Heart left ventricle (tissue), 16 donors: ENCODE data around the gene PIN4. TPM values are rescaled to one million over a fixed set of nuclear protein-coding genes. Genes with fewer than 3 reads are reported as not detected.

ENCODE experiments used
- ATAC-seq, 4 donors: fragments of 200-7000 bp; cut with Tn5 transposase; one replicate each; pipeline ENCODE4 v1.9.1; 2020 to 2022; ENCODE audit warnings: moderate library complexity in 4 of 4, mild to moderate bottlenecking in 3 of 4, moderate number of reproducible peaks in 1 of 4
- DNase-seq, 5 donors: peaks; one replicate each; pipeline ENCODE4 v3.0.0-alpha.2; 2020
- H3K27ac ChIP-seq, 12 donors: fragments of 200-600 bp; sonication (generic) in 4 of 12; one replicate each; pipeline versions ENCODE4 v1.5.0 to v1.8.0; 2016 to 2022; ENCODE audit warnings: mild to moderate bottlenecking in 2 of 12
- H3K27me3 ChIP-seq, 9 donors: fragments of 200-600 bp; sonication (generic) in 2 of 9; one replicate each; pipeline versions ENCODE4 v1.5.1 to v1.8.0; 2016 to 2022; ENCODE audit warnings: mild to moderate bottlenecking in 3 of 9
- H3K36me3 ChIP-seq, 9 donors: fragments of 200-600 bp; sonication (generic) in 2 of 9; one replicate each; pipeline versions ENCODE4 v1.5.0 to v1.8.0; 2018 to 2022; ENCODE audit warnings: mild to moderate bottlenecking in 2 of 9
- H3K4me1 ChIP-seq, 12 donors: fragments of 200-600 bp; sonication (generic) in 4 of 12; one replicate each; pipeline versions ENCODE4 v1.5.0 to v1.8.0; 2016 to 2022; ENCODE audit warnings: mild to moderate bottlenecking in 3 of 12
- H3K4me3 ChIP-seq, 12 donors: fragments of 200-600 bp; sonication (generic) in 4 of 12; one replicate each; pipeline versions ENCODE4 v1.5.0 to v1.8.0; 2017 to 2022; ENCODE audit warnings: mild to moderate bottlenecking in 9 of 12, moderate library complexity in 4 of 12
- H3K9me3 ChIP-seq, 12 donors: fragments of 200-600 bp; sonication (generic) in 4 of 12; one replicate each; pipeline versions ENCODE4 v1.5.0 to v1.8.0; 2016 to 2022; ENCODE audit warnings: mild to moderate bottlenecking in 1 of 12
- CTCF ChIP-seq, 12 donors: fragments of 200-600 bp; sonication (generic) in 4 of 12; IDR thresholded peaks; one replicate each; pipeline versions ENCODE4 v1.5.0 to v1.8.0; 2018 to 2022; ENCODE audit warnings: antibody characterized with exemption in 12 of 12, mild to moderate bottlenecking in 5 of 12
- POLR2A ChIP-seq, 2 donors: fragments of 450-650 bp; IDR thresholded peaks; one replicate each; pipeline ENCODE4 v1.6.1; 2017; ENCODE audit warnings: antibody characterized with exemption in 2 of 2, mild to moderate bottlenecking in 2 of 2, moderate library complexity in 2 of 2
- WGBS, 4 donors: extraction: QIAGEN DNeasy Blood & Tissue Kit in 2 of 4; methylation state at CpG; one replicate each; pipeline versions ENCODE4 v1.1.5 to v1.1.7; 2013 to 2018; 5-methylcytosine and 5-hydroxymethylcytosine counted together
- intact Hi-C, 10 donors: fragments of 100-400 bp; cut with DNase I; formaldehyde crosslinking; loops; one replicate each; pipeline versions ENCODE4 v1.11.1 to v1.14.2; 2022
- polyA plus RNA-seq, 2 donors: library from polyadenylated mRNA; stranded (reverse); fragments of 200-250 nt; gene quantifications; one replicate each; pipeline ENCODE4 v1.2.3, GENCODE V29; 2013
- total RNA-seq, 9 donors: library from RNA; depleted of rRNA in 2 of 9; stranded (reverse); fragments of >200 nt in 2 of 9; fragmentation: NEBNext Ultra II Directional in 3 of 9; extraction: Animal tissue kit (Norgen Biotek cat#: 25700) in 3 of 9; gene quantifications; one replicate each; pipeline versions ENCODE4 v1.1.0 to v1.2.4, GENCODE V29; 2016 to 2023
- donor health status: ischemic (EF 13 %, LVEDD 7.1; RV severe dilation, severe dysfunction).
- donor health status: healthy with polysubstance abuse.
- donor health status: DM: no; HTN: yes; CAD: no.
- donor health status: DM: no; HTN: no; CAD: no.
- donor health status: ischemic (EF 25% LVEDD 6.9; RV normal size, moderate dysfunction).
- donor health status: ischemic (EF 25% LVEDD 5.7; RV mildly dilated, moderate dysfunction).
- donor health status: healthy.
- donor health status: DM: yes; HTN: yes; CAD: no.
- donor health status: ischemic (EF 35%, LVEDD 5.7; RV mildly dilated, moderate dysfunction).
- donor health status: nonischemic (EF 11% LVEDD 7.7; RV severe dilation, severe dysfunction).
- donor health status: DM: yes; HTN: yes; CAD: no.
- donor health status: PGD.
- donor health status: ischemic (EF 29% LVEDD 5.4; RV normal size, mild dysfunction).
- donor health status: nonischemic (EF 23%, LVEDD 6.1; RV moderate dilation, normal function).

PIN4 gene
- total and polyA plus RNA-seq, 11 donors: 8.4 to 41.5 (median 10.9) TPM

GRCh38 chrX:72238183-72238582 lies 56.6 kb downstream of the PIN4 start:
- Histone ChIP-seq H3K9me3 (no peaks in the 10 kb centered on the region), H3K36me3 (no peaks in the 10 kb centered on the region), H3K27ac (no peak overlapping the region), H3K4me3 (peak overlapping the region in 2 of 12 donors; percentile 47 to 56), H3K27me3 (no peaks in the 10 kb centered on the region), H3K4me1 (peaks cover 0 to 5% (median 0%) of the 10 kb centered on the region in 12 donors)
- DNase-seq (no peak), ATAC-seq (no peak)
- TF ChIP-seq CTCF (IDR thresholded peaks at IDR 0.05) (no peak), POLR2A (IDR thresholded peaks at IDR 0.05) (no peak)
- 24 to 47% (median 38%) methylated on average over 6 of the region's 6 CpGs for WGBS, 4 donors
- intact Hi-C loops: no loop called here

GRCh38 chrX:72238721-72239475 lies 57.3 kb downstream of the PIN4 start, which contains the start of gene ERCC6L:
Gene ERCC6L (minus strand): TSS chrX:72239027. CDS start chrX:72238911, 116 bp downstream.
- peaks cover 0 to 12% (median 0%) of the 10 kb centered on the region in 12 donors for H3K4me1 ChIP-seq
- peak within 1 kb of the TSS in 2 of 12 donors; percentile 18 to 37 for H3K27ac ChIP-seq
- no peaks in the 10 kb centered on the region for H3K36me3 ChIP-seq
- DNase-seq: peak; percentile 85 to 93 (median 90)
- no peaks in the 10 kb centered on the region for H3K9me3 ChIP-seq
- peak within 1 kb of the TSS in 10 of 12 donors; percentile 29 to 56 (median 38) for H3K4me3 ChIP-seq
- intact Hi-C loops: no loop called here
- TF ChIP-seq CTCF (IDR thresholded peaks at IDR 0.05) (no peak), POLR2A (IDR thresholded peaks at IDR 0.05) (peak in 1 of 2 donors; percentile 33)
- H3K27me3 ChIP-seq: no peaks in the 10 kb centered on the region
- ATAC-seq: peak; percentile 97 to 100 (median 99)
- WGBS, 4 donors: 1 to 50% (median 21%) methylated on average over 26 to 59 of the region's 59 CpGs

- Histone ChIP-seq H3K4me1 (peaks cover 0 to 12% (median 0%) of the 10 kb centered on the region in 12 donors), H3K4me3 (no peak overlapping the region), H3K36me3 (no peaks in the 10 kb centered on the region), H3K27me3 (no peaks in the 10 kb centered on the region), H3K9me3 (no peaks in the 10 kb centered on the region), H3K27ac (no peak overlapping the region)
- TF ChIP-seq CTCF (IDR thresholded peaks at IDR 0.05) (no peak), POLR2A (IDR thresholded peaks at IDR 0.05) (no peak)
- intact Hi-C loops: loop anchor here in 5 of 10 donors (10.0 kb wide), 1 partner anchor 304 kb away; no protein-coding TSS in a partner anchor
- DNase-seq: no peak
- 93 to 96% (median 94%) methylated on average over 4 of the region's 4 CpGs for whole genome bisulfite sequencing, 4 donors
- no peak for ATAC-seq
Observed at GRCh38 chrX:72240976-72241375, 59.4 kb downstream of the PIN4 start.

- Histone ChIP-seq H3K27me3 (no peaks in the 10 kb centered on the region), H3K4me3 (no peak overlapping the region), H3K27ac (no peak overlapping the region), H3K36me3 (no peaks in the 10 kb centered on the region), H3K4me1 (peaks cover 0 to 8% (median 0%) of the 10 kb centered on the region in 12 donors), H3K9me3 (no peaks in the 10 kb centered on the region)
- TF ChIP-seq CTCF (IDR thresholded peaks at IDR 0.05) (no peak), POLR2A (IDR thresholded peaks at IDR 0.05) (no peak)
- DNase-seq (no peak), ATAC-seq (no peak)
- intact Hi-C loops: loop anchor here in 5 of 10 donors (10.0 kb wide), 1 partner anchor 301 kb away; no protein-coding TSS in a partner anchor
- 32 to 65% (median 43%) methylated on average over 3 of the region's 3 CpGs for WGBS, 4 donors
Observed at GRCh38 chrX:72243472-72243871, 61.9 kb downstream of the PIN4 start.
